ENCODE measurements around the gene SRP72.

SRP72 gene

GRCh38 chr4:56463711-56464110 is 3.7 kb upstream of the SRP72 start:
- no peak for DNase-seq (ENCODE audit: low read depth in 2 of 2)
- TF ChIP-seq CTCF (IDR thresholded peaks at IDR 0.05; ENCODE audit: low read depth, low read length), result no peak
- H3K4me3 ChIP-seq (replicated peaks in 1 of 2; ENCODE audit: low read depth in 2 of 2, low read length in 2 of 2), result no peak overlapping the region

DNA sequence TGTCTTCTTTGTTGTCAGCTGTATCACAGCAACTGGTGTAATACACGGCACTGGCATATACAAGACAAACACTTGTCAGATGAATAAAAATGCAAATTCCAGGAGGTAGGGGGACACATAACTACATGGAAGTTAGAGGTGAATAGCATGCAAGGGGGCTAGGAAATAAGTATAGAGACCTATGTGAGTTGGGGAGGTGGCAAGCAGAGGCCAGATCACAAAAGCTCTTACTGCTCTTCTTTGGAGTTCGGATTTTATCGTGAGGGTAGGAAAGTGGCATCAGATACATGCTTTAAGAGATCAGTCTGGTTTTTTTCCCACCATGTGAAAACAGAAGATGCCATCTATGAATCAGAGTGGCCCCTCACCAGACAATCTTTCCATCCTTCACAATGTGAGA is 2.8 kb upstream of the SRP72 start:
- no peak for DNase-seq (ENCODE audit: low read depth in 2 of 2)
- no peak overlapping the region for H3K4me3 ChIP-seq (replicated peaks in 1 of 2; ENCODE audit: low read depth in 2 of 2, low read length in 2 of 2)
- no peak for TF ChIP-seq CTCF (IDR thresholded peaks at IDR 0.05; ENCODE audit: low read depth, low read length)

- H3K4me3 ChIP-seq (replicated peaks in 1 of 2; ENCODE audit: low read depth in 2 of 2, low read length in 2 of 2), result peak overlapping the region; percentile 82 to 89
- peak in 1 of 2 donors; percentile 48 for DNase-seq (ENCODE audit: low read depth in 2 of 2)
- no peak for TF ChIP-seq CTCF (IDR thresholded peaks at IDR 0.05; ENCODE audit: low read depth, low read length)
Measured at GRCh38 chr4:56465599-56466295, 1.7 kb upstream of the SRP72 start.

DNA sequence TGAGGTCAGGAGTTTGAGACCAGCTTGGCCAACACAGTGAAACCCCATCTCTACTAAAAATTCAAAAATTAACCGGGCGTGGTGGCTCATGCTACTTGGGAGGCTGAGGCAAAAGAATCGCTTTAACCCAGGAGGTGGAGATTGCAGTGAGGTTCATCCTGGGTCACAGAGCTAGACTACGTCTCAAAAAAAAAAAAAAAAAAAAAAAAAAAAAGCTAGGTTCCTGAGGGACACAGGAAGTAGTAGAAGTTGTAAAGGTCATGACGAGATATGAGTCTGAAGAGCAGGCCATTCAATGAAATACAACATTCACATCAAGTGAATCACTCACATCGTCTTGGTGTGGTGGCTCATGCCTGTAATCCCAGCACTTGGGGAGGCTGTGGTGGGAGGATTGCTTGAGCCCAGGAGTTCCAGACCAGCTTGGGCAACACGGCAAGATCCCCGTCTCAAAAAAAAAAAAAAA is 1.1 kb upstream of the SRP72 start:
- H3K4me3 ChIP-seq (replicated peaks in 1 of 2; ENCODE audit: low read depth in 2 of 2, low read length in 2 of 2), result peak overlapping the region; percentile 82 to 89
- peak; percentile 49 to 80 for DNase-seq (ENCODE audit: low read depth in 2 of 2)

DNA sequence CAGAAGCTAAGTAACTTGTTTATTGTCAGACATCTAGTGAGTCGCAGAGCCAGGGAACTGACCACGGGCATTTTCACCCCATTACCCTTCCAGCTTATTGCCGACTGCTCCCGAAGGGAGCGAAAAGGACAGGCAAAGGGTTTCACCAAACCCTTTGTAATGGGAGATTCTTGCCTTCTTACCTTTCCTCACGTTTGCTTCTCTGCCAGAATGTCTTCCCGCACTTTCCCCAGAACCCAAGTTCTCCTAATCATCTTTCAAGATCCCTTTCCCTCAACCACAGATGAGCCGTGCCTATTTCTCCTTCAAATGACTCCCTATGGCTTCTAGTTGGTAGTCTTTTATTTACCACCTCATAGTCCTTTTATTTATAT is 520 bp upstream of the SRP72 start:
- no peak for DNase-seq (ENCODE audit: low read depth in 2 of 2)
- no peak for TF ChIP-seq CTCF (IDR thresholded peaks at IDR 0.05; ENCODE audit: low read depth, low read length)
- peak overlapping the region; percentile 82 to 89 for H3K4me3 ChIP-seq (replicated peaks in 1 of 2; ENCODE audit: low read depth in 2 of 2, low read length in 2 of 2)

DNA sequence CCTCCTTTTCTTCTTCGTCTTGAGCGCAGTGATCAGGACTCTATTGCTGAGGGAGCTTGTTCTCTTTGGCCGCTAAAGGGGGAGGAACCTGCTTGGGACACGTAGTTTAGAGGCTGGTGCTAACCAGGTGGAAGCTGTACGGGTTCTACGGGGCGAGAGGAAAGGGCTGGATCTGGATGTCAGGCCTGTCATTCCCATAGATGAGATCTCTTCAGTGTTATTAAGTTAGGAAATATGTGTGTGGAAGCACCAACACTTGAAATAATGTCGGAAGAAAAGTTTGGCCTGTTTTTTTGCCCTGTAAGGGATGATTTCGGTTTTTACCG is 643 bp downstream of the SRP72 start:
- no peak for TF ChIP-seq CTCF (IDR thresholded peaks at IDR 0.05; ENCODE audit: low read depth, low read length)
- DNase-seq (ENCODE audit: low read depth in 2 of 2), result peak; percentile 38 to 44
- H3K4me3 ChIP-seq (replicated peaks in 1 of 2; ENCODE audit: low read depth in 2 of 2, low read length in 2 of 2), result peak overlapping the region; percentile 82 to 89

DNA sequence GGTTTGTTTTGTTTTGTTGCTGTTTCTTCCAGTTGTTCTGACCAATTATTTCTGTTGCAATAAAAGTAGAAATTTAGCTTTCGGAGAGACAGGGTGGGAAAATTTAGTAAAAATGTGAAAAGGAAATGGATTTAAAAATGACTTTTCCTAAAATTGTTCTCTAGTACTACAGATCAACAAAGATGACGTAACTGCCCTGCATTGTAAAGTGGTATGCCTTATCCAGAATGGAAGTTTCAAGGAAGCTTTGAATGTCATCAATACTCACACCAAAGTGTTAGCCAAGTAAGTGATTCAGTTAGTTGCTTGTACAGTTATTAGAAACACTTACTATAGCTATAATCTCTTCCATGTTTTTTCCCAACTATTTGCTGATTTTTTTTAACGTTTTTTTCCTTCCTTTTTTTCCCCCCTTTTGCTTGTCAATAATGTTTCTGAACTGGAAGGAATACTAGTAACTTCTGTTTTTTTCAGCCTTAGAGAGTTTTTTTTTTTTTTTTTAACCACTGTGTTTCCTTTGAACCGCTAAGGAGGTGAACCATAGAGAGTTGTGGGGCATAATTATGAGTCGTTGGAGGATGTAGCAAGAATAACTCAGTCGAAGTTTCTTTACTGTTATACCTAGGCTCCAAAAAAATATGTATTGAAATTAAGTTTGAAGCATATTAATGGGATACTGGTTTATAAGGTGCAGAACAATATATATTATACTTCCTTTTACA is 2.2 kb downstream of the SRP72 start:
- peak in 1 of 2 donors; percentile 11 for DNase-seq (ENCODE audit: low read depth in 2 of 2)
- no peak overlapping the region for H3K4me3 ChIP-seq (replicated peaks in 1 of 2; ENCODE audit: low read depth in 2 of 2, low read length in 2 of 2)
- TF ChIP-seq CTCF (IDR thresholded peaks at IDR 0.05; ENCODE audit: low read depth, low read length), result no peak
